Astrocyte (in vitro differentiated cells and primary cell): Measurements from ENCODE around the gene BICRAL.

Experiments
- EZH2 ChIP-seq: IDR thresholded peaks from 2 replicates; pipeline ENCODE4 v1.6.1; 2012; ENCODE audit warnings: mild to moderate bottlenecking, low read length, inconsistent platforms; ENCODE audit not compliant: insufficient read depth
- TF ChIP-seq, protein P1 (sequence below): IDR thresholded peaks from 2 replicates; pipeline ENCODE4 v1.5.1; 2011; ENCODE audit warnings: low read depth, mild to moderate bottlenecking, inconsistent platforms, low read length, moderate library complexity; ENCODE audit not compliant: insufficient read depth

DNA sequence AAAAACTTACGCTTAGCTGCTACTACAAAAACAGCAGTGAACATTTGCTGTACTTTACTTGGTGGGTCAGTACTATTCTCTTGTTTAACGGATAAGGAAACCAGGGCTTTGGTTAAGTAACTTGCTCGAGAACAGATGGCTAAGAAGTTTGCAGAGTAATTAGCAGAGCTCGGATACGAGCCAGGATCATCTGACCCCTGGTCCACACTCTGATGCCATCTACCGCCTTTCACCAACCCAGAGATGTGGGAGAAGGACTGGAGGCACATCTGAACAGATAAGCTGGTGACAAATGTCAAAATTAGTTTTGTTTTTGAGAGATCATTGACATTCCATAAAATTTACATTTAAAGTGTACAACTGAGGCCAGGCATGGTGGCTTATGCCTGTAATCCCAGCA is 78.6 kb downstream of the BICRAL start:
- TF ChIP-seq, protein P1, sequence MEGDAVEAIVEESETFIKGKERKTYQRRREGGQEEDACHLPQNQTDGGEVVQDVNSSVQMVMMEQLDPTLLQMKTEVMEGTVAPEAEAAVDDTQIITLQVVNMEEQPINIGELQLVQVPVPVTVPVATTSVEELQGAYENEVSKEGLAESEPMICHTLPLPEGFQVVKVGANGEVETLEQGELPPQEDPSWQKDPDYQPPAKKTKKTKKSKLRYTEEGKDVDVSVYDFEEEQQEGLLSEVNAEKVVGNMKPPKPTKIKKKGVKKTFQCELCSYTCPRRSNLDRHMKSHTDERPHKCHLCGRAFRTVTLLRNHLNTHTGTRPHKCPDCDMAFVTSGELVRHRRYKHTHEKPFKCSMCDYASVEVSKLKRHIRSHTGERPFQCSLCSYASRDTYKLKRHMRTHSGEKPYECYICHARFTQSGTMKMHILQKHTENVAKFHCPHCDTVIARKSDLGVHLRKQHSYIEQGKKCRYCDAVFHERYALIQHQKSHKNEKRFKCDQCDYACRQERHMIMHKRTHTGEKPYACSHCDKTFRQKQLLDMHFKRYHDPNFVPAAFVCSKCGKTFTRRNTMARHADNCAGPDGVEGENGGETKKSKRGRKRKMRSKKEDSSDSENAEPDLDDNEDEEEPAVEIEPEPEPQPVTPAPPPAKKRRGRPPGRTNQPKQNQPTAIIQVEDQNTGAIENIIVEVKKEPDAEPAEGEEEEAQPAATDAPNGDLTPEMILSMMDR = no peak
- TF ChIP-seq EZH2 = no peak
